BJ (cell line): Measurements from ENCODE around the gene ACSF3. TPM values are rescaled to one million over a fixed set of nuclear protein-coding genes. Genes with fewer than 3 reads are reported as not detected.

Source experiments
- CTCF ChIA-PET: fragments of 350-600 bp; formaldehyde crosslinking; extraction: SDS; loops from one replicate; lab custom pipeline; 2021; ENCODE audit warnings: antibody characterized with exemption, inconsistent platforms; lab: Yijun Ruan, JAX
- POLR2A ChIA-PET: fragments of 300-600 bp; sonication (Branson Sonifier 250); formaldehyde crosslinking; extraction: SDS; loops from one replicate; lab custom pipeline; 2021; ENCODE audit warnings: antibody characterized with exemption; lab: Charles Lee
- DNase-seq: peaks from one replicate; pipeline ENCODE4 v3.0.0-alpha.2; 2011; ENCODE audit warnings: low read depth
- H3K27me3 ChIP-seq: 2 replicates; pipeline ENCODE4 v1.6.0; 2011; ENCODE audit warnings: low read length; ENCODE audit not compliant: control insufficient read depth, insufficient read depth
- H3K36me3 ChIP-seq: 2 replicates; pipeline ENCODE4 v1.5.1; 2011; ENCODE audit warnings: low read length; ENCODE audit not compliant: control insufficient read depth, insufficient read depth
- H3K4me3 ChIP-seq: 2 replicates; pipeline ENCODE4 v1.5.1; 2011; ENCODE audit warnings: low read depth, mild to moderate bottlenecking, control low read depth, low read length
- polyA plus RNA-seq: library from polyadenylated mRNA; depleted of rRNA; stranded (reverse); fragments of >200 nt; gene quantifications from 2 replicates; pipeline ENCODE4 v1.2.3, GENCODE V29; 2011
- TF ChIP-seq, protein P1 (sequence below): IDR thresholded peaks from 2 replicates; pipeline ENCODE4 v1.5.1; 2011; ENCODE audit warnings: low read depth, mild to moderate bottlenecking, control low read depth, inconsistent platforms, low read length, moderate library complexity; ENCODE audit not compliant: insufficient read depth

Gene ACSF3
- polyA plus RNA-seq, 1 experiment, result 12.5 TPM

DNA sequence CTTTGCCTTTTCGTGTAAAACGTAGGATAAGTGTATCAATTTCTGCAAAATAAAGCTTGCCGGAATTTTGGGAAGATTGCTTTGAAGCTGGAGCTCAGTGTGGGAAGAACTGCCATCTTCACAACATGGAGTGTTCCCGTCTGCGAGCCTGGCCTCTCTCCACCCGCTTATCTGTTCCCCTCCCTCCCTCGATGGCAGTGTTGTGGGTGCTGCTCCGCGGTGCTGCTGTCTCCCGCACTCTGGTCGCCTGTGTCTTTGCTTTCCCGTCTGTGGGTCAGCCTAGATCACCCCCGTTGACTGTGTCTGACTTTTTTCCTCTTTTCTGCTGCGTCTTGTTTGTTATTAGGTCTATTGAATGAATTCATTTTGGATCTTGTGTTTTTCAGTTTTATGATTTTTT is 17.0 kb downstream of the ACSF3 start:
- Histone ChIP-seq H3K4me3 (no peak overlapping the region), H3K27me3 (no peaks in the 10 kb centered on the region), H3K36me3 (peaks cover 30% of the 10 kb centered on the region)
- DNase-seq, result no peak
- TF ChIP-seq, protein P1, sequence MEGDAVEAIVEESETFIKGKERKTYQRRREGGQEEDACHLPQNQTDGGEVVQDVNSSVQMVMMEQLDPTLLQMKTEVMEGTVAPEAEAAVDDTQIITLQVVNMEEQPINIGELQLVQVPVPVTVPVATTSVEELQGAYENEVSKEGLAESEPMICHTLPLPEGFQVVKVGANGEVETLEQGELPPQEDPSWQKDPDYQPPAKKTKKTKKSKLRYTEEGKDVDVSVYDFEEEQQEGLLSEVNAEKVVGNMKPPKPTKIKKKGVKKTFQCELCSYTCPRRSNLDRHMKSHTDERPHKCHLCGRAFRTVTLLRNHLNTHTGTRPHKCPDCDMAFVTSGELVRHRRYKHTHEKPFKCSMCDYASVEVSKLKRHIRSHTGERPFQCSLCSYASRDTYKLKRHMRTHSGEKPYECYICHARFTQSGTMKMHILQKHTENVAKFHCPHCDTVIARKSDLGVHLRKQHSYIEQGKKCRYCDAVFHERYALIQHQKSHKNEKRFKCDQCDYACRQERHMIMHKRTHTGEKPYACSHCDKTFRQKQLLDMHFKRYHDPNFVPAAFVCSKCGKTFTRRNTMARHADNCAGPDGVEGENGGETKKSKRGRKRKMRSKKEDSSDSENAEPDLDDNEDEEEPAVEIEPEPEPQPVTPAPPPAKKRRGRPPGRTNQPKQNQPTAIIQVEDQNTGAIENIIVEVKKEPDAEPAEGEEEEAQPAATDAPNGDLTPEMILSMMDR, result no peak
- CTCF ChIA-PET, result no interaction called here
- POLR2A ChIA-PET, result no interaction called here

GRCh38 chr16:89111263-89111662 is 17.6 kb downstream of the ACSF3 start:
- TF ChIP-seq, protein P1, result no peak
- DNase-seq, result no peak
- H3K36me3 ChIP-seq, result peaks cover 31% of the 10 kb centered on the region
- no peak overlapping the region for H3K4me3 ChIP-seq
- CTCF ChIA-PET, result no interaction called here
- no peaks in the 10 kb centered on the region for H3K27me3 ChIP-seq
- POLR2A ChIA-PET, result no interaction called here

GRCh38 chr16:89112377-89113151 is 18.9 kb downstream of the ACSF3 start:
- no peak for DNase-seq
- ChIA-PET CTCF (interaction anchor here (0.6 to 0.9 kb wide), 2 partner anchors 15 to 364 kb away, joined by 3 to 4 read pairs; no protein-coding TSS in a partner anchor), POLR2A (no interaction called here)
- TF ChIP-seq, protein P1, result no peak
- no peak overlapping the region for H3K4me3 ChIP-seq
- H3K36me3 ChIP-seq, result peaks cover 27% of the 10 kb centered on the region
- H3K27me3 ChIP-seq, result no peaks in the 10 kb centered on the region

DNA sequence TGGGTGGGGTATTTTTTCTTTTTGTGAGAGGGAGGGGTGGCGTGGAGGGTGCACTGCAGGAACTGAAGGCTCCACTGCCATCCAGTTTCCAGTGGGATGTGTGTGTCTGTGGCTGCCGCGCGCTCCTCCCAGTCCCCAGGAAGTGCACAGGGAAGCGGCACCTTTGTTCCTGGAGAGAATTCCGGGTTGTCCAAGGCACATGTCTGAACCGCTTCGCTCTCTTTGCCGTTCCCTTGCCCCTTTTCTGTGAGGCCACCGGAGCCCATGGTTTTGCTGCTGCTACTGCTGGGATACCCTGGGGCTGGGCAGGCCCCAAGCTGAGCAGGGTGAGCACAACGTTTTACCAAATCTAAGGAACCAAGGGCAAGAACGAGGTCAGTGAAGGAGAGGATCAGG is 19.5 kb downstream of the ACSF3 start:
- no peaks in the 10 kb centered on the region for H3K27me3 ChIP-seq
- DNase-seq, result no peak
- H3K36me3 ChIP-seq, result peaks cover 29% of the 10 kb centered on the region
- H3K4me3 ChIP-seq, result no peak overlapping the region
- TF ChIP-seq, protein P1, result no peak
- ChIA-PET CTCF (interaction anchor here (0.9 kb wide), 1 partner anchor 15 kb away, joined by 3 read pairs; no protein-coding TSS in a partner anchor), POLR2A (no interaction called here)

GRCh38 chr16:89113661-89114060 is 20.0 kb downstream of the ACSF3 start:
- Histone ChIP-seq H3K27me3 (no peaks in the 10 kb centered on the region), H3K36me3 (peaks cover 32% of the 10 kb centered on the region), H3K4me3 (no peak overlapping the region)
- CTCF ChIA-PET, result no interaction called here
- TF ChIP-seq, protein P1, result no peak
- no peak for DNase-seq
- POLR2A ChIA-PET, result no interaction called here
